ENCODE measurements around the gene SKP1. TPM values are rescaled to one million over a fixed set of nuclear protein-coding genes. Genes with fewer than 3 reads are reported as not detected.

The SKP1 gene
- total RNA-seq, 1 experiment from 2014 or later, result 245 TPM

- BruUV-seq (replicated peaks), result no TSS peak
- H3K79me2 ChIP-seq (ENCODE audit: insufficient read depth, low read length), result peaks cover 34% of the 10 kb centered on the region; the same call in 1 of the 2 replicates
- POLR2A ChIA-PET, result no interaction called here
Measured at GRCh38 chr5:134143944-134144941, 32.5 kb downstream of the SKP1 start.

DNA sequence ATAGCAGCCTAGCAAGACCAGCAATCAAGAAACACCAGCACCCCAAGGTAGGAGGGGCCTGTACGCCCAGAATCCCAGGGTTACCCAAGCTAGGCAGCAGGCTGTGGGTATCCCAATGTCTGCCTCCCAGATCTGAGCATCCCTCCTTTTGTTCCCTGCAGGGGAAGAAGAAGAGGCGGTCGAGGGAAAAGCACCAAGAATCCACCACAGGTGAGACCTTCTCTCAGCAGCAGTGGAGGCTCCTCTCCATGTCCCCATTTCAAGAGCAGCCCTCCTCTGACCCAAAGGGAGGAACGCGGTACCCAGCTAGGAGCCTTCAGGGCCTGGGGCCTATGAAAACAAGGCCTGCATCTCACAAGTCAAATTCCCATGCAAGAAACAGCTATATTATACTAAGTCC lies 33.3 kb downstream of the SKP1 start:
- intact Hi-C loops (cut with micrococcal nuclease), result no loop called here
- Histone ChIP-seq H2AFZ (ENCODE audit: low read depth, low read length, poor library complexity, severe bottlenecking) (no peak overlapping the region), H3K4me1 (ENCODE audit: control insufficient read depth in 1 of 2, insufficient read depth in 2 of 2, low read length in 2 of 2) (peaks cover 0 to 16% of the 10 kb centered on the region in 2 experiments; a peak in 1 of 4 replicates), H3K4me2 (ENCODE audit: low read length) (no peak overlapping the region), H3K9me3 (ENCODE audit: control insufficient read depth in 1 of 2, insufficient read depth in 1 of 2, low read depth in 1 of 2, low read length in 2 of 2) (no peaks in the 10 kb centered on the region), H3K79me2 (ENCODE audit: insufficient read depth, low read length) (peaks cover 34% of the 10 kb centered on the region; the same call in 1 of the 2 replicates), H3K27me3 (ENCODE audit: insufficient read depth, low read length) (no peaks in the 10 kb centered on the region), H3K36me3 (ENCODE audit: control insufficient read depth in 1 of 2, insufficient read depth in 2 of 2, low read length in 2 of 2) (peaks cover 20 to 43% of the 10 kb centered on the region in 2 experiments; a peak in 3 of 4 replicates), H3K27ac (ENCODE audit: low read depth, low read length) (no peak overlapping the region), H3K9ac (ENCODE audit: low read length) (no peak overlapping the region), H3K9me2 (ENCODE audit: insufficient read depth) (no peaks in the 10 kb centered on the region), H3K4me3 (replicated peaks in 1 of 2; ENCODE audit: low read depth in 1 of 2, low read length in 2 of 2) (no peak overlapping the region), H4K20me1 (ENCODE audit: insufficient read depth) (peaks cover 6% of the 10 kb centered on the region)
- no TSS peak for BruUV-seq (replicated peaks)
- no peak for ATAC-seq
- POLR2A ChIA-PET, result no interaction called here
- RAD21 ChIA-PET (ENCODE audit: low non-redundant PET in 1 of 2, low total read pairs in 2 of 2, uncharacterized antibody in 2 of 2, unreplicated experiment in 2 of 2), result no interaction called here
- DNase-seq (ENCODE audit: low read depth, low spot score), result no peak
- TF ChIP-seq, protein P1, sequence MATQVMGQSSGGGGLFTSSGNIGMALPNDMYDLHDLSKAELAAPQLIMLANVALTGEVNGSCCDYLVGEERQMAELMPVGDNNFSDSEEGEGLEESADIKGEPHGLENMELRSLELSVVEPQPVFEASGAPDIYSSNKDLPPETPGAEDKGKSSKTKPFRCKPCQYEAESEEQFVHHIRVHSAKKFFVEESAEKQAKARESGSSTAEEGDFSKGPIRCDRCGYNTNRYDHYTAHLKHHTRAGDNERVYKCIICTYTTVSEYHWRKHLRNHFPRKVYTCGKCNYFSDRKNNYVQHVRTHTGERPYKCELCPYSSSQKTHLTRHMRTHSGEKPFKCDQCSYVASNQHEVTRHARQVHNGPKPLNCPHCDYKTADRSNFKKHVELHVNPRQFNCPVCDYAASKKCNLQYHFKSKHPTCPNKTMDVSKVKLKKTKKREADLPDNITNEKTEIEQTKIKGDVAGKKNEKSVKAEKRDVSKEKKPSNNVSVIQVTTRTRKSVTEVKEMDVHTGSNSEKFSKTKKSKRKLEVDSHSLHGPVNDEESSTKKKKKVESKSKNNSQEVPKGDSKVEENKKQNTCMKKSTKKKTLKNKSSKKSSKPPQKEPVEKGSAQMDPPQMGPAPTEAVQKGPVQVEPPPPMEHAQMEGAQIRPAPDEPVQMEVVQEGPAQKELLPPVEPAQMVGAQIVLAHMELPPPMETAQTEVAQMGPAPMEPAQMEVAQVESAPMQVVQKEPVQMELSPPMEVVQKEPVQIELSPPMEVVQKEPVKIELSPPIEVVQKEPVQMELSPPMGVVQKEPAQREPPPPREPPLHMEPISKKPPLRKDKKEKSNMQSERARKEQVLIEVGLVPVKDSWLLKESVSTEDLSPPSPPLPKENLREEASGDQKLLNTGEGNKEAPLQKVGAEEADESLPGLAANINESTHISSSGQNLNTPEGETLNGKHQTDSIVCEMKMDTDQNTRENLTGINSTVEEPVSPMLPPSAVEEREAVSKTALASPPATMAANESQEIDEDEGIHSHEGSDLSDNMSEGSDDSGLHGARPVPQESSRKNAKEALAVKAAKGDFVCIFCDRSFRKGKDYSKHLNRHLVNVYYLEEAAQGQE (IDR thresholded peaks at IDR 0.05; ENCODE audit: low read depth), result no peak
- TF ChIP-seq FOSL1 (IDR thresholded peaks at IDR 0.05; ENCODE audit: low read depth) (no peak), ZBTB33 (IDR thresholded peaks at IDR 0.05; ENCODE audit: extremely low read depth, insufficient replicate concordance, low read length) (no peak), JUND (IDR thresholded peaks at IDR 0.05) (no peak), EZH2phosphoT487 (IDR thresholded peaks at IDR 0.05; ENCODE audit: borderline replicate concordance) (no peak), SRF (IDR thresholded peaks at IDR 0.05; ENCODE audit: low read depth) (no peak)
- TF ChIP-seq, protein P2, sequence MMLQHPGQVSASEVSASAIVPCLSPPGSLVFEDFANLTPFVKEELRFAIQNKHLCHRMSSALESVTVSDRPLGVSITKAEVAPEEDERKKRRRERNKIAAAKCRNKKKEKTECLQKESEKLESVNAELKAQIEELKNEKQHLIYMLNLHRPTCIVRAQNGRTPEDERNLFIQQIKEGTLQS (IDR thresholded peaks at IDR 0.05), result no peak
- CTCF ChIA-PET, result interaction anchor here (1.4 to 6.8 kb wide), 3 partner anchors 18 to 117 kb away, joined by 3 to 91 read pairs (median 5); no protein-coding TSS in a partner anchor

More at GRCh38 chr5:134143944-134144941, 32.5 kb downstream of the SKP1 start:
- Histone ChIP-seq H3K4me3 (replicated peaks in 1 of 2; ENCODE audit: low read depth in 1 of 2, low read length in 2 of 2) (no peak overlapping the region), H3K9me3 (ENCODE audit: control insufficient read depth in 1 of 2, insufficient read depth in 1 of 2, low read depth in 1 of 2, low read length in 2 of 2) (no peaks in the 10 kb centered on the region), H3K27me3 (ENCODE audit: insufficient read depth, low read length) (no peaks in the 10 kb centered on the region), H4K20me1 (ENCODE audit: insufficient read depth) (peaks cover 6% of the 10 kb centered on the region), H3K9ac (ENCODE audit: low read length) (no peak overlapping the region), H3K9me2 (ENCODE audit: insufficient read depth) (no peaks in the 10 kb centered on the region), H3K4me2 (ENCODE audit: low read length) (no peak overlapping the region), H2AFZ (ENCODE audit: low read depth, low read length, poor library complexity, severe bottlenecking) (no peak overlapping the region), H3K36me3 (ENCODE audit: control insufficient read depth in 1 of 2, insufficient read depth in 2 of 2, low read length in 2 of 2) (peaks cover 20 to 49% of the 10 kb centered on the region in 2 experiments; a peak in 3 of 4 replicates), H3K27ac (ENCODE audit: low read depth, low read length) (no peak overlapping the region), H3K4me1 (ENCODE audit: control insufficient read depth in 1 of 2, insufficient read depth in 2 of 2, low read length in 2 of 2) (peaks cover 0 to 14% of the 10 kb centered on the region in 2 experiments; a peak in 1 of 4 replicates)
- TF ChIP-seq SRF (IDR thresholded peaks at IDR 0.05; ENCODE audit: low read depth) (no peak), YY1 (IDR thresholded peaks at IDR 0.05; ENCODE audit: extremely low read depth, insufficient replicate concordance, low read depth, low read length) (no peak), EZH2phosphoT487 (IDR thresholded peaks at IDR 0.05; ENCODE audit: borderline replicate concordance) (no peak), ZNF274 (IDR thresholded peaks at IDR 0.05; ENCODE audit: low read depth, low read length) (no peak)
- CTCF ChIA-PET, result interaction anchor here (1.4 to 6.8 kb wide), 3 partner anchors 19 to 118 kb away, joined by 3 to 91 read pairs (median 5); no protein-coding TSS in a partner anchor
- intact Hi-C loops (cut with micrococcal nuclease), result no loop called here
- RAD21 ChIA-PET (ENCODE audit: low non-redundant PET in 1 of 2, low total read pairs in 2 of 2, uncharacterized antibody in 2 of 2, unreplicated experiment in 2 of 2), result no interaction called here
- DNase-seq (ENCODE audit: low read depth, low spot score) (no peak), ATAC-seq (no peak)
